Adrenal gland (tissue), 5 donors: ENCODE measurements around the gene INSL3.

Experiments used
- POLR2A ChIP-seq, 2 donors: fragments of 450-650 bp; IDR thresholded peaks; one replicate each; pipeline ENCODE4 v1.6.1; 2017; ENCODE audit warnings: antibody characterized with exemption in 2 of 2, mild to moderate bottlenecking in 2 of 2, moderate library complexity in 1 of 2
- TF ChIP-seq, protein P1 (sequence below), 6 experiments: fragments of 450-650 bp in 4 of 6; fragments of 200-600 bp in 2 of 6; sonication (generic) in 1 of 6; IDR thresholded peaks; 1 replicate in 5 of 6; 2 replicates in 1 of 6; pipeline versions ENCODE4 v1.5.1 to v1.8.0; 2016 to 2021; ENCODE audit warnings: antibody characterized with exemption in 6 of 6, mild to moderate bottlenecking in 2 of 6, moderate library complexity in 1 of 6
- donor health status: DM: no; HTN: no; CAD: no.

DNA sequence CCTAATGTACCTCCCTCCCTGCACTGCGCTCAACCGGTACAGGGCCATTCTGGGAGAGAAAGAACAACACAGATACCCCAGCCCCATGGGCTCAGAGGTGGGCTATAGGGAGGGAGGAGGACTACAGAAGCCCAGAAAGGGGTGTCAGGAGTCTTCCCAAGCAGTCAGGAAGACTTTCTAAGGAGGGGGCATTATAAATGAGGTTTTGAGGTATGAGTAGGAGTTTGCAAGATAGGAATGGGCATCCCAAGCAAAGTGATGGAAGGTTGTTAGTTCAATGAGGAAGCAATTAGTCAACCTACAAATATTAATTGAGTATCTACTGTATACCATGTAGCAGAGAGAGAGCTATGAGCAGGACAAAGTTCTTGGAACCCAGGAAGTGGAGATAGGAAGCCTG, 32.7 kb downstream of the INSL3 start:
- TF ChIP-seq, protein P1, sequence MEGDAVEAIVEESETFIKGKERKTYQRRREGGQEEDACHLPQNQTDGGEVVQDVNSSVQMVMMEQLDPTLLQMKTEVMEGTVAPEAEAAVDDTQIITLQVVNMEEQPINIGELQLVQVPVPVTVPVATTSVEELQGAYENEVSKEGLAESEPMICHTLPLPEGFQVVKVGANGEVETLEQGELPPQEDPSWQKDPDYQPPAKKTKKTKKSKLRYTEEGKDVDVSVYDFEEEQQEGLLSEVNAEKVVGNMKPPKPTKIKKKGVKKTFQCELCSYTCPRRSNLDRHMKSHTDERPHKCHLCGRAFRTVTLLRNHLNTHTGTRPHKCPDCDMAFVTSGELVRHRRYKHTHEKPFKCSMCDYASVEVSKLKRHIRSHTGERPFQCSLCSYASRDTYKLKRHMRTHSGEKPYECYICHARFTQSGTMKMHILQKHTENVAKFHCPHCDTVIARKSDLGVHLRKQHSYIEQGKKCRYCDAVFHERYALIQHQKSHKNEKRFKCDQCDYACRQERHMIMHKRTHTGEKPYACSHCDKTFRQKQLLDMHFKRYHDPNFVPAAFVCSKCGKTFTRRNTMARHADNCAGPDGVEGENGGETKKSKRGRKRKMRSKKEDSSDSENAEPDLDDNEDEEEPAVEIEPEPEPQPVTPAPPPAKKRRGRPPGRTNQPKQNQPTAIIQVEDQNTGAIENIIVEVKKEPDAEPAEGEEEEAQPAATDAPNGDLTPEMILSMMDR (IDR thresholded peaks at IDR 0.05) = no peak
- no peak for TF ChIP-seq POLR2A (IDR thresholded peaks at IDR 0.05)
